Muscle of leg (tissue), 11 donors: Measurements from ENCODE around the gene CDKL1. TPM values are rescaled to one million over a fixed set of nuclear protein-coding genes. Genes with fewer than 3 reads are reported as not detected.

ENCODE experiments used
- DNase-seq: peaks from one replicate; pipeline ENCODE4 v3.0.0; 2013
- H3K27ac ChIP-seq: one replicate; pipeline ENCODE4 v1.5.1; 2013; ENCODE audit warnings: mild to moderate bottlenecking, low read length, control low read depth
- H3K27me3 ChIP-seq: one replicate; pipeline ENCODE4 v1.6.1; 2013; ENCODE audit warnings: low read length; ENCODE audit not compliant: control insufficient read depth, insufficient read depth
- H3K36me3 ChIP-seq: one replicate; pipeline ENCODE4 v1.6.1; 2013; ENCODE audit warnings: low read length; ENCODE audit not compliant: control insufficient read depth, insufficient read depth
- H3K4me1 ChIP-seq: one replicate; pipeline ENCODE4 v1.6.1; 2013; ENCODE audit warnings: low read length; ENCODE audit not compliant: control insufficient read depth, insufficient read depth
- H3K4me3 ChIP-seq: one replicate; pipeline ENCODE4 v1.5.1; 2013; ENCODE audit warnings: low read length, control low read depth
- H3K9me3 ChIP-seq: replicated peaks from 2 replicates; pipeline ENCODE4 v1.6.1; 2013; ENCODE audit warnings: low read depth, low read length; ENCODE audit not compliant: control insufficient read depth
- WGBS: methylation state at CpG from one replicate; pipeline ENCODE4 v1.1.5; 2013; ENCODE audit warnings: missing lambda C conversion rate; ENCODE audit not compliant: insufficient coverage; 5-methylcytosine and 5-hydroxymethylcytosine counted together
- polyA plus RNA-seq, 8 donors: library from polyadenylated mRNA; unstranded; fragments of 120-200 nt; gene quantifications; one replicate each; pipeline versions ENCODE4 v1.2.1 to v1.2.3, GENCODE V29; 2013; ENCODE audit warnings: inconsistent platforms in 1 of 8, low replicate concordance in 1 of 8; ENCODE audit not compliant: insufficient read length in 8 of 8, insufficient read depth in 1 of 8
- total RNA-seq: library from RNA; stranded (reverse); fragments of 120-200 nt; gene quantifications from one replicate; pipeline ENCODE4 v1.2.4, GENCODE V29; 2013

CDKL1 gene
- total and polyA plus RNA-seq, 9 donors = 3.7 to 7.6 (median 4.8) TPM

GRCh38 chr14:50338587-50338986 is 58.1 kb downstream of the CDKL1 start:
- H3K27me3 ChIP-seq = no peaks in the 10 kb centered on the region
- H3K9me3 ChIP-seq = no peaks in the 10 kb centered on the region
- 100% methylated on average over 2 of the region's 2 CpGs for WGBS
- DNase-seq = no peak
- no peak overlapping the region for H3K4me3 ChIP-seq
- H3K4me1 ChIP-seq = peaks cover 22% of the 10 kb centered on the region
- no peak overlapping the region for H3K27ac ChIP-seq
- peaks cover 2% of the 10 kb centered on the region for H3K36me3 ChIP-seq

- H3K4me1 ChIP-seq = peaks cover 16% of the 10 kb centered on the region
- H3K4me3 ChIP-seq = no peak overlapping the region
- 5% methylated on average over 6 of the region's 7 CpGs for WGBS
- no peaks in the 10 kb centered on the region for H3K27me3 ChIP-seq
- no peaks in the 10 kb centered on the region for H3K9me3 ChIP-seq
- DNase-seq = peak; percentile 82
- H3K27ac ChIP-seq = peak overlapping the region; percentile 91
- H3K36me3 ChIP-seq = peaks cover 9% of the 10 kb centered on the region
Measured at GRCh38 chr14:50335989-50336824, 60.5 kb downstream of the CDKL1 start.

GRCh38 chr14:50335389-50335788 is 61.3 kb downstream of the CDKL1 start:
- peak; percentile 96 for DNase-seq
- Histone ChIP-seq H3K4me3 (no peak overlapping the region), H3K9me3 (no peaks in the 10 kb centered on the region), H3K27ac (peak overlapping the region; percentile 91), H3K36me3 (peaks cover 11% of the 10 kb centered on the region), H3K4me1 (peaks cover 16% of the 10 kb centered on the region), H3K27me3 (no peaks in the 10 kb centered on the region)
- 0% methylated on average over 5 of the region's 7 CpGs for WGBS

- Histone ChIP-seq H3K27ac (peak overlapping the region; percentile 91), H3K4me1 (peaks cover 16% of the 10 kb centered on the region), H3K4me3 (no peak overlapping the region), H3K27me3 (no peaks in the 10 kb centered on the region), H3K36me3 (peaks cover 14% of the 10 kb centered on the region), H3K9me3 (no peaks in the 10 kb centered on the region)
- 98% methylated on average over 8 of the region's 8 CpGs for WGBS
- DNase-seq = no peak
Measured at GRCh38 chr14:50334211-50334610, 62.5 kb downstream of the CDKL1 start.

GRCh38 chr14:50333014-50333509 is 63.6 kb downstream of the CDKL1 start:
- no peak for DNase-seq
- Histone ChIP-seq H3K27ac (no peak overlapping the region), H3K4me3 (no peak overlapping the region), H3K27me3 (no peaks in the 10 kb centered on the region), H3K36me3 (peaks cover 16% of the 10 kb centered on the region), H3K9me3 (no peaks in the 10 kb centered on the region), H3K4me1 (peaks cover 16% of the 10 kb centered on the region)
- 17% methylated on average over 1 of the region's 3 CpGs for WGBS

- peaks cover 19% of the 10 kb centered on the region for H3K36me3 ChIP-seq
Measured at GRCh38 chr14:50331596-50331995, 65.1 kb downstream of the CDKL1 start.

GRCh38 chr14:50321009-50321660 is 75.5 kb downstream of the CDKL1 start:
- Histone ChIP-seq H3K4me1 (no peaks in the 10 kb centered on the region), H3K4me3 (peak overlapping the region; percentile 18), H3K36me3 (peaks cover 11% of the 10 kb centered on the region), H3K27ac (peak overlapping the region; percentile 83), H3K9me3 (no peaks in the 10 kb centered on the region), H3K27me3 (no peaks in the 10 kb centered on the region)
- DNase-seq = peak; percentile 94
- WGBS = 5% methylated on average over 3 of the region's 9 CpGs

More at GRCh38 chr14:50331596-50331995, 65.1 kb downstream of the CDKL1 start:
- Histone ChIP-seq H3K9me3 (no peaks in the 10 kb centered on the region), H3K4me1 (peaks cover 16% of the 10 kb centered on the region), H3K4me3 (no peak overlapping the region), H3K27ac (no peak overlapping the region), H3K27me3 (no peaks in the 10 kb centered on the region)
- DNase-seq = no peak

- H3K36me3 ChIP-seq = peaks cover 11% of the 10 kb centered on the region
- H3K27ac ChIP-seq = no peak overlapping the region
- no peaks in the 10 kb centered on the region for H3K9me3 ChIP-seq
- no peaks in the 10 kb centered on the region for H3K27me3 ChIP-seq
- H3K4me1 ChIP-seq = no peaks in the 10 kb centered on the region
- 66% methylated on average over 8 of the region's 8 CpGs for WGBS
- no peak overlapping the region for H3K4me3 ChIP-seq
- DNase-seq = peak; percentile 46
Measured at GRCh38 chr14:50320283-50320682, 76.4 kb downstream of the CDKL1 start.

GRCh38 chr14:50319721-50320120 is 77.0 kb downstream of the CDKL1 start:
- H3K9me3 ChIP-seq = no peaks in the 10 kb centered on the region
- WGBS = no CpG with 5 or more reads among the region's 2 CpGs
- no peak for DNase-seq
- no peaks in the 10 kb centered on the region for H3K27me3 ChIP-seq
- H3K4me1 ChIP-seq = no peaks in the 10 kb centered on the region
- H3K4me3 ChIP-seq = no peak overlapping the region
- no peak overlapping the region for H3K27ac ChIP-seq
- peaks cover 9% of the 10 kb centered on the region for H3K36me3 ChIP-seq

- Histone ChIP-seq H3K9me3 (no peaks in the 10 kb centered on the region), H3K27ac (no peak overlapping the region), H3K4me1 (no peaks in the 10 kb centered on the region), H3K4me3 (no peak overlapping the region), H3K27me3 (no peaks in the 10 kb centered on the region), H3K36me3 (peaks cover 5% of the 10 kb centered on the region)
- no peak for DNase-seq
- no CpG with 5 or more reads among the region's 1 CpG for WGBS
Measured at GRCh38 chr14:50319293-50319692, 77.4 kb downstream of the CDKL1 start.
